Kidney epithelial cell (primary cell): ENCODE data around the gene RWDD1. TPM values are rescaled to one million over a fixed set of nuclear protein-coding genes. Genes with fewer than 3 reads are reported as not detected.

Experiments
- DNase-seq: peaks from one replicate; pipeline ENCODE4 v3.0.0-alpha.2; 2010; ENCODE audit warnings: low read depth
- H3K27me3 ChIP-seq: 2 replicates; pipeline ENCODE4 v1.6.0; 2011; ENCODE audit warnings: low read length; ENCODE audit not compliant: control insufficient read depth, insufficient read depth
- H3K36me3 ChIP-seq: 2 replicates; pipeline ENCODE4 v1.5.1; 2011; ENCODE audit warnings: low read length; ENCODE audit not compliant: control insufficient read depth, insufficient read depth
- H3K4me3 ChIP-seq: 2 replicates; pipeline ENCODE4 v1.5.1; 2011; ENCODE audit warnings: low read depth, mild to moderate bottlenecking, control low read depth, low read length
- total RNA-seq: library from RNA; depleted of rRNA; stranded (reverse); fragments of >200 nt; gene quantifications from 2 replicates; pipeline ENCODE4 v1.2.3, GENCODE V29; 2015
- TF ChIP-seq, protein P1 (sequence below): IDR thresholded peaks from 2 replicates; pipeline ENCODE4 v1.5.1; 2011; ENCODE audit warnings: mild to moderate bottlenecking, moderate library complexity, low read length, control low read depth, inconsistent platforms; ENCODE audit not compliant: insufficient read depth, poor library complexity, severe bottlenecking

The RWDD1 gene
- total RNA-seq, 1 donor from 2014 or later = 38.6 TPM

DNA sequence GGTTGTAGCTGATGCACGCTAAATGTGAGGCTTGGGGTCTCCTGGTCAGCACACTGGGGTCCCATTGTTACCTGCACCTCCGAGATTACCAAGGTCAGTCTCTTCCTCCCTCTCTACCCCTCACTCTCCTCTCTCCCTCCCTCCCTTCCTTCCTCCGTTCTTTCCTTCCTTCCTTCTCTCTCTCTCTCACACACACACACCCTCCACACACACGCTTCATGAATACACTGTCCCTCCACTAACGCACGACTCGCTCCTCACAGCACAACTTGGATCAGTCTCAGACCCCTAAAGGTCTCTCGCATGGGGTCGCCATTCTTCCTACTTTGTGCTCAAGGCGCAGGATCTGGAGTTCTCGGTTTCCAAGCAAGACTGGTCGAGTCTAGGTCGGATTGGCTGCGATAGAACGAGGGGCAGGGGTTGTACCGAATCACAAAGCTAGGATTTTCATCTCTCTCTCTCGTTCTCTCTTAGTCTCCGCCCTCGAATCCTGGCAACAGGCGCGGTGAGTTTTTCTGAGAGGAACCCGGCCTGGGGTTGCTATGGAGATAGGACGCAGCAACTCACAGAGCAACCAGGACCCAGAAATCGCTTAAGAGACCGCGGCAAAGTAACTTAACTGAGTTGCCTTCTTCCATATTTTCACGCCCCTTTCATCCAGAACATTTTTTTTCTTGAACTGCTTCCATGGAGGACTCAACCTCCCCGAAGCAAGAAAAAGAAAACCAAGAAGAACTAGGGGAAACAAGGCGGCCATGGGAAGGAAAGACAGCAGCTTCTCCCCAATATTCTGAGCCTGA is 44.8 kb downstream of the RWDD1 start, which contains the start of gene RSPH4A:
Gene RSPH4A, plus strand, starts transcription at position 543 of the 800 bp plus-strand sequence. Its CDS starts 145 bp downstream, at position 688.
- Histone ChIP-seq H3K36me3 (no peaks in the 10 kb centered on the region), H3K27me3 (no peaks in the 10 kb centered on the region), H3K4me3 (peak within 1 kb of the TSS; percentile 51)
- peak; percentile 95 for DNase-seq
- TF ChIP-seq, protein P1, sequence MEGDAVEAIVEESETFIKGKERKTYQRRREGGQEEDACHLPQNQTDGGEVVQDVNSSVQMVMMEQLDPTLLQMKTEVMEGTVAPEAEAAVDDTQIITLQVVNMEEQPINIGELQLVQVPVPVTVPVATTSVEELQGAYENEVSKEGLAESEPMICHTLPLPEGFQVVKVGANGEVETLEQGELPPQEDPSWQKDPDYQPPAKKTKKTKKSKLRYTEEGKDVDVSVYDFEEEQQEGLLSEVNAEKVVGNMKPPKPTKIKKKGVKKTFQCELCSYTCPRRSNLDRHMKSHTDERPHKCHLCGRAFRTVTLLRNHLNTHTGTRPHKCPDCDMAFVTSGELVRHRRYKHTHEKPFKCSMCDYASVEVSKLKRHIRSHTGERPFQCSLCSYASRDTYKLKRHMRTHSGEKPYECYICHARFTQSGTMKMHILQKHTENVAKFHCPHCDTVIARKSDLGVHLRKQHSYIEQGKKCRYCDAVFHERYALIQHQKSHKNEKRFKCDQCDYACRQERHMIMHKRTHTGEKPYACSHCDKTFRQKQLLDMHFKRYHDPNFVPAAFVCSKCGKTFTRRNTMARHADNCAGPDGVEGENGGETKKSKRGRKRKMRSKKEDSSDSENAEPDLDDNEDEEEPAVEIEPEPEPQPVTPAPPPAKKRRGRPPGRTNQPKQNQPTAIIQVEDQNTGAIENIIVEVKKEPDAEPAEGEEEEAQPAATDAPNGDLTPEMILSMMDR = peak; percentile 18

DNA sequence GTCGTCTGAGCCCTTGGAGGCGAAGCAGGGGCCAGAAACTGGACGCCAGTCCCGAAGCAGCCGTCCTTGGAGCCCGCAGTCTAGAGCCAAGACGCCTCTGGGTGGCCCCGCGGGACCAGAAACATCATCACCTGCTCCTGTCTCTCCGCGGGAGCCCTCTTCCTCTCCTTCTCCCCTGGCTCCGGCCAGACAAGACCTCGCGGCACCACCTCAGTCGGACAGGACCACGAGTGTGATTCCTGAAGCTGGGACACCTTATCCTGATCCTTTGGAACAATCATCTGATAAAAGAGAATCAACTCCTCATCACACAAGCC is 45.4 kb downstream of the RWDD1 start:
- DNase-seq = no peak
- Histone ChIP-seq H3K27me3 (no peaks in the 10 kb centered on the region), H3K36me3 (no peaks in the 10 kb centered on the region), H3K4me3 (peak overlapping the region; percentile 51)
- TF ChIP-seq, protein P1 = no peak

DNA sequence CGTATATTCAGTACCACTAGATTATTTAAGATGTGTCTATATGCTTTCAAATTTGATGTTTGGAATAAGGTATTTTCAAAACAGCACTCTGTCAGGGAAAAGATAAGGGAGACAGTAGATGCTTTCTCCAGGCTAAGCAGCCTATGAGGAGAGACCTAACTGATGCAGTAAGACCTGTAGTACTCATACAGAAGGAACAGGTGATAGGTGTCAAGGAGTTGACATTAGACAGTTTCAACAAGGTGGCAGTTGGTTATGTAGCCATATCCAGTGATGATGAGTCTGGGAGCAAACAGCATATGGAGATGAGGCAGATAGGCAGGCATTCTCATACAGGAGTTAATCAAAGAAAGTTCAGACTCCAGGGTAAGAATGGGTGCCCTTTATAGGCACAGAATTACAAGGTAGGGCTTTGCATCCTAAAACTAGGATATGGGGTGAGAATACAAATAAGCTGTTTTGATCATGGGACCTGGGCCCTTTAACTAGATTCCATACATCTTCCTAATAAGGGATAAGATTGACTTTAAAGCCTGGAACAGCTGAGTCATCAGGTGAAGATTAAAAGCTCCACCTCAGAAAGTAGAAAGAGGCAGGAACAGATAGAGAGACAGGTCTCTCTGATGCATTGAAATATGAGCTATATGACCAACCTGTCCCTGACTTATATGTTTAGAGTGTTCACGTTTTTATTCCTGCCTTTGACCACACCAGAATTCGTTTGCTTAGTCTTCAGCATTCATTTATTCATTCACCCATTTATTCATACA is 52.9 kb downstream of the RWDD1 start:
- Histone ChIP-seq H3K4me3 (no peak overlapping the region), H3K36me3 (no peaks in the 10 kb centered on the region), H3K27me3 (no peaks in the 10 kb centered on the region)
- peak; percentile 5 for DNase-seq
- TF ChIP-seq, protein P1 = no peak

DNA sequence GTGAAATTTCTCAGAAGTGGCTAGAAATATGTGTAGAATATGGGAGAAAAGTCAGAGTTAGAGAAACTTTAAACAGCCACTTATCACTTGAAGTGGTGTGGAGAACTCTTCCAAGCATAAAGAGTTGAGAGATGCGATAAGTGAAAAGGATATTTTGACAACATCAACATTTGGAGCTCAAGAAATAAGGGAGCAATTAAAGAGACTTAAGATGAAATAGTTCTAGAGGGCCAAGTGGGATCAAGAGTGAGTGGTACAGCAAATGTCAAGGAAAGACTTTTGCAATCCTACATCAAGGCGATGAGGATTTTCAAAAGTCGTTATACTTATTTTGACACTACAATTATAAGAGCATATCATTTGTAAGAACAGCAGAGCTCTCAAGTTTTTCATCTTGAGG is 54.6 kb downstream of the RWDD1 start:
- Histone ChIP-seq H3K27me3 (no peaks in the 10 kb centered on the region), H3K36me3 (no peaks in the 10 kb centered on the region), H3K4me3 (no peak overlapping the region)
- DNase-seq = no peak
- TF ChIP-seq, protein P1 = no peak

DNA sequence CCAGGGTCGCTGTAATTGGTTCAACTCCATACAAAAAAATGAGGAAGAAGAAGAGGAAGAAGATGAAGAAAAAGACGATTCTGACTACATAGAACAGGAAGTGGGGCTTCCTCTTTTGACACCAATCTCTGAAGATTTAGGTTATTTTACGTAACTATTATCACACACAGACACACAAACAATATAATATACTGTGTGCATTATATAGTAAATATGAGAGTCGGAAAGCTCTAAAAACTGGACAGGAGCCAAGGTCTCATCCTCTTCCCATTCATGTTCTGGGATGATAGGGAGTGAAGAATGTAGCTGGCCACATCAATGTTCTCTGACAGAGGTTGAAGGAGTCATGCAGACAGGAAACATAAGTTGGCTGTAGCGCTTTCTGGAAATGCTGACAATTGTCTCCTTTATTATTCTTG is 58.3 kb downstream of the RWDD1 start:
- Histone ChIP-seq H3K36me3 (no peaks in the 10 kb centered on the region), H3K27me3 (no peaks in the 10 kb centered on the region), H3K4me3 (no peak overlapping the region)
- DNase-seq = no peak
- TF ChIP-seq, protein P1 = no peak
